ENCODE results near the gene LEP. TPM values are rescaled to one million over a fixed set of nuclear protein-coding genes. Genes with fewer than 3 reads are reported as not detected.

Gene LEP
- total RNA-seq, 1 donor from 2014 or later: not detected

- Mint-ChIP-seq H3K27ac (ENCODE audit: unreplicated experiment) (no peak overlapping the region), H3K4me1 (ENCODE audit: low read depth, unreplicated experiment) (peaks cover 15% of the 10 kb centered on the region), H3K36me3 (ENCODE audit: unreplicated experiment) (no peaks in the 10 kb centered on the region), H3K9me3 (ENCODE audit: unreplicated experiment) (peaks cover 3% of the 10 kb centered on the region), H3K27me3 (ENCODE audit: unreplicated experiment) (peaks cover 2% of the 10 kb centered on the region), H3K4me3 (ENCODE audit: unreplicated experiment) (no peak overlapping the region)
- no peak for TF ChIP-seq CTCF (IDR thresholded peaks at IDR 0.05; ENCODE audit: partially characterized antibody, unreplicated experiment)
- DNase-seq: no peak
Measured at GRCh38 chr7:128265156-128265905, 24.3 kb downstream of the LEP start.

- no peaks in the 10 kb centered on the region for H3K36me3 Mint-ChIP-seq (ENCODE audit: unreplicated experiment)
- peaks cover 2% of the 10 kb centered on the region for H3K27me3 Mint-ChIP-seq (ENCODE audit: unreplicated experiment)
- no peak overlapping the region for H3K4me3 Mint-ChIP-seq (ENCODE audit: unreplicated experiment)
- peaks cover 15% of the 10 kb centered on the region for H3K4me1 Mint-ChIP-seq (ENCODE audit: low read depth, unreplicated experiment)
- no peak for TF ChIP-seq CTCF (IDR thresholded peaks at IDR 0.05; ENCODE audit: partially characterized antibody, unreplicated experiment)
- DNase-seq: no peak
- H3K9me3 Mint-ChIP-seq (ENCODE audit: unreplicated experiment): peaks cover 5% of the 10 kb centered on the region
- no peak overlapping the region for H3K27ac Mint-ChIP-seq (ENCODE audit: unreplicated experiment)
Measured at GRCh38 chr7:128265906-128266300, 24.8 kb downstream of the LEP start.

- Mint-ChIP-seq H3K36me3 (ENCODE audit: unreplicated experiment) (no peaks in the 10 kb centered on the region), H3K9me3 (ENCODE audit: unreplicated experiment) (peaks cover 5% of the 10 kb centered on the region), H3K27ac (ENCODE audit: unreplicated experiment) (no peak overlapping the region), H3K4me3 (ENCODE audit: unreplicated experiment) (no peak overlapping the region), H3K27me3 (ENCODE audit: unreplicated experiment) (peaks cover 2% of the 10 kb centered on the region), H3K4me1 (ENCODE audit: low read depth, unreplicated experiment) (peaks cover 15% of the 10 kb centered on the region)
- no peak for DNase-seq
- no peak for TF ChIP-seq CTCF (IDR thresholded peaks at IDR 0.05; ENCODE audit: partially characterized antibody, unreplicated experiment)
Measured at GRCh38 chr7:128266529-128266882, 25.4 kb downstream of the LEP start.

GRCh38 chr7:128266883-128267594 is 26.0 kb downstream of the LEP start:
- H3K27ac Mint-ChIP-seq (ENCODE audit: unreplicated experiment): peak overlapping the region; percentile 71
- TF ChIP-seq CTCF (IDR thresholded peaks at IDR 0.05; ENCODE audit: partially characterized antibody, unreplicated experiment): no peak

GRCh38 chr7:128267595-128267924 is 26.5 kb downstream of the LEP start:
- Mint-ChIP-seq H3K4me3 (ENCODE audit: unreplicated experiment) (peak overlapping the region; percentile 84), H3K36me3 (ENCODE audit: unreplicated experiment) (no peaks in the 10 kb centered on the region), H3K27ac (ENCODE audit: unreplicated experiment) (peak overlapping the region; percentile 71), H3K4me1 (ENCODE audit: low read depth, unreplicated experiment) (peaks cover 15% of the 10 kb centered on the region), H3K27me3 (ENCODE audit: unreplicated experiment) (no peaks in the 10 kb centered on the region), H3K9me3 (ENCODE audit: unreplicated experiment) (peaks cover 5% of the 10 kb centered on the region)
- DNase-seq: no peak
- TF ChIP-seq CTCF (IDR thresholded peaks at IDR 0.05; ENCODE audit: partially characterized antibody, unreplicated experiment): no peak

More at GRCh38 chr7:128266883-128267594, 26.0 kb downstream of the LEP start:
- Mint-ChIP-seq H3K4me3 (ENCODE audit: unreplicated experiment) (peak overlapping the region; percentile 84), H3K4me1 (ENCODE audit: low read depth, unreplicated experiment) (peaks cover 15% of the 10 kb centered on the region), H3K27me3 (ENCODE audit: unreplicated experiment) (no peaks in the 10 kb centered on the region), H3K36me3 (ENCODE audit: unreplicated experiment) (no peaks in the 10 kb centered on the region), H3K9me3 (ENCODE audit: unreplicated experiment) (peaks cover 5% of the 10 kb centered on the region)
- peak; percentile 66 for DNase-seq

All from glutamatergic neuron (in vitro differentiated cells).